K562 treated with DMSO at 1 percent for 4 hours (cell line): ENCODE results near the gene OR52N5. TPM values are rescaled to one million over a fixed set of nuclear protein-coding genes. Genes with fewer than 3 reads are reported as not detected.

Source experiments
- total RNA-seq: library from RNA; unstranded; fragments of 300-600 nt; gene quantifications from 2 replicates; pipeline ENCODE4 v1.2.3, GENCODE V29; 2022; ENCODE audit not compliant: insufficient read depth

OR52N5 gene
- not detected in 2 replicates for total RNA-seq

DNA sequence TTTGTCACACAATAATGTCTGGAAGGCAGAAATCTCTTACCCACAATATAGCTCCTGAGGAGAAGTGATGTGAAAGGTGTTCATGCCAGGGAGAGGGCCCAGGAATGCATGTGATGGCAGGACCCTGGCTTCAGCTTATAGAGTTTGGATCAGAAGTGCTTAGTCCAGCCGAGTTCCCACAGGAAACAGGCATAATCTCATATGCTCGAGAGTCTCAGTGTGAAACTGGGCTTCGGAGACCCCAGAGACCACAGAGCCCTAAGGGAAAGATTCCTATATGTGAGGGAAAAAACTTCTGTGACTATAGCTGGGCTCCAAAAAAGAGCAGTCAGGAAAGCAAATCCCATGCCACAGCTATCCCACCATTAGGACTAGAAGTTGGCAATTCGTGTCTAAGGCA lies at the start of gene OR52N5:
Gene OR52N5, minus strand, starts transcription at position 101 of the 400 bp plus-strand sequence. CDS start 4,721 bp downstream, outside the sequence.

GRCh38 chr11:5808500-5809121 lies 25.5 kb upstream of the OR52N5 start, which contains the start of gene OR52N2:
OR52N2 (plus strand) TSS chr11:5808924; CDS start chr11:5820336, 11,412 bp downstream.

DNA sequence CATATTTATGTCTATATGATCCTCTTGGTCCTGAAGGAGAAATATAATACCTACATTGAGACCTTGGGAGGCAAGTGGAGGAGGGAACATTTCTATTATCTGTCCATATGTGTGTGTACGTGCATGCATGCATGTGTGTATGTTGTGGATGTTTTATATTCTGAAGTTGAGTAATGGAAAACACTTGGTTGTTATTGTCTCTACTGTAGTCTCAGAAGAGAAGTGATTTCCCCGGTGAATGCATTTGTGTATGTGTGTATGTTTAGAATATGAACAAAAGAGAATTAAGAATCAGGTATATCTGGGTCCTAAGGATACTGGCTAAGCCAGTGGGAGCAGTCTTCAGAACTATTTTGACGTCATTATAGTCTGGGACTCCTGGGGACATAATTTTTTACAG lies 8.0 kb upstream of the OR52N5 start, which contains the start of gene OR52N1:
Gene OR52N1, minus strand, starts transcription at position 101 of the 400 bp plus-strand sequence. CDS start 2,449 bp downstream, outside the sequence.

DNA sequence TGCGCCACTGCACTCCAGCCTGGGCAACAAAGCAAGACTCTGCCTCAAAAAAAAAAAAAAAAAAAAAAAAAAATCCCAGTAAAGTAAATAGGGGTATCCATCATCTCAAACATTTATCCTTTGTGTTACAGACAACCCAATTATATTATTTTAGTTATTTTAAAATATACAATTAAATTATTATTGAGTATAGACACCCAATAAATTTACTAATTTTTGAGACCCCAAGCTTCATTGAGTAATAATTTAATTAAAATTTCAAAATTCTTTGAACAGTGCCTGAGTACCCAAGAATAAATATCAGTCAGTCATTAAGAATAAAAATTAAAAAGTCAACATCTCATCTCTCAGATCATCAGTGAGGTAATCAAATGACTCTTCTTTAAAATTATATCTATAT lies 29.2 kb downstream of the OR52N5 start, which contains the start of gene OR52N4:
Gene OR52N4, plus strand, starts transcription at position 301 of the 400 bp plus-strand sequence. CDS start 498 bp downstream, outside the sequence.

DNA sequence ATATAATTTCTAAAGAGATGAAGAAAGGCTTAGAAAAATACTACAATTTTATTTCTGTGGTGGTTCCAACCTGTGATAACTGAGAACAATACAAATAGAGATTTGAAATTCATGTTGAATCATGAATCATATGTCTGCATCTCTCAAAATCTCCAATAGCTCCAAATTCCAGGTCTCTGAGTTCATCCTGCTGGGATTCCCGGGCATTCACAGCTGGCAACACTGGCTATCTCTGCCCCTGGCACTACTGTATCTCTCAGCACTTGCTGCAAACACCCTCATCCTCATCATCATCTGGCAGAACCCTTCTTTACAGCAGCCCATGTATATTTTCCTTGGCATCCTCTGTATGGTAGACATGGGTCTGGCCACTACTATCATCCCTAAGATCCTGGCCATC lies 46.8 kb downstream of the OR52N5 start, which contains the start of gene OR56B1:
Gene OR56B1, plus strand, starts transcription at position 53 of the 400 bp plus-strand sequence. Its CDS starts 69 bp downstream, at position 122.

Other genes starting within 250 kb of the OR52N5 start
- not detected in 2 replicates for gene OR52H1, start 234.8 kb downstream of the OR52N5 start, total RNA-seq
- gene OR52B6, start 202.5 kb downstream of the OR52N5 start, total RNA-seq, result not detected in 2 replicates
- 10.9 and 13.0 TPM in 2 replicates for gene TRIM6, start 186.7 kb downstream of the OR52N5 start, total RNA-seq
- gene TRIM34, start 158.4 kb downstream of the OR52N5 start, total RNA-seq, result 2.0 and 3.1 TPM in 2 replicates
- gene TRIM5, start 98.3 kb downstream of the OR52N5 start, total RNA-seq, result 11.6 and 13.1 TPM in 2 replicates
- gene TRIM22, start 93.6 kb downstream of the OR52N5 start, total RNA-seq, result 0.41 and 0.45 TPM in 2 replicates
- gene OR56B1, start 46.9 kb downstream of the OR52N5 start, total RNA-seq, result not detected in 2 replicates
- gene OR52N4, start 29.1 kb downstream of the OR52N5 start, total RNA-seq, result not detected in 2 replicates
- gene OR52N1, start 7.9 kb upstream of the OR52N5 start, total RNA-seq, result not detected in 2 replicates
- not detected in 2 replicates for gene OR52N2, start 25.6 kb upstream of the OR52N5 start, total RNA-seq
- gene OR52E6, start 58.5 kb upstream of the OR52N5 start, total RNA-seq, result not detected in 2 replicates
- not detected in 2 replicates for gene OR52E8, start 74.3 kb upstream of the OR52N5 start, total RNA-seq
- not detected in 2 replicates for gene OR52E4, start 97.3 kb upstream of the OR52N5 start, total RNA-seq
- not detected in 2 replicates for gene OR52E5, start 109.9 kb upstream of the OR52N5 start, total RNA-seq
- gene OR56A3, start 158.9 kb upstream of the OR52N5 start, total RNA-seq, result not detected in 2 replicates
- gene OR56A5, start 185.1 kb upstream of the OR52N5 start, total RNA-seq, result not detected in 2 replicates
- not detected in 2 replicates for gene OR52L1, start 203.6 kb upstream of the OR52N5 start, total RNA-seq
- not detected in 2 replicates for gene OR56A4, start 223.6 kb upstream of the OR52N5 start, total RNA-seq
- not detected in 2 replicates for gene OR56A1, start 247.4 kb upstream of the OR52N5 start, total RNA-seq